Measurements from ENCODE around the gene LDLRAD3. TPM values are rescaled to one million over a fixed set of nuclear protein-coding genes. Genes with fewer than 3 reads are reported as not detected.

The LDLRAD3 gene
- total RNA-seq, 1 experiment from 2014 or later, result 11.0 TPM

- no peak for DNase-seq (ENCODE audit: extremely low read depth, low read depth)
These were observed 207.1 kb downstream of the LDLRAD3 start for GRCh38 chr11:36150986-36151385.

- DNase-seq (ENCODE audit: extremely low read depth, low read depth), result no peak
These were observed 208.2 kb downstream of the LDLRAD3 start for GRCh38 chr11:36151933-36152580.

GRCh38 chr11:36153551-36153950 lies 209.7 kb downstream of the LDLRAD3 start:
- DNase-seq (ENCODE audit: extremely low read depth, low read depth), result no peak

- no peak for DNase-seq (ENCODE audit: extremely low read depth, low read depth)
These were observed 211.3 kb downstream of the LDLRAD3 start for GRCh38 chr11:36155124-36155561.

GRCh38 chr11:36155770-36156160 lies 211.9 kb downstream of the LDLRAD3 start:
- no peak for DNase-seq (ENCODE audit: extremely low read depth, low read depth)

GRCh38 chr11:36156161-36156816 lies 212.4 kb downstream of the LDLRAD3 start:
- DNase-seq (ENCODE audit: extremely low read depth, low read depth), result no peak

- no peak for DNase-seq (ENCODE audit: extremely low read depth, low read depth)
These were observed 213.1 kb downstream of the LDLRAD3 start for GRCh38 chr11:36156817-36157519.

GRCh38 chr11:36160091-36160490 lies 216.2 kb downstream of the LDLRAD3 start:
- no peak for DNase-seq (ENCODE audit: extremely low read depth, low read depth)

GRCh38 chr11:36161572-36161971 lies 217.7 kb downstream of the LDLRAD3 start:
- DNase-seq (ENCODE audit: extremely low read depth, low read depth), result no peak

- no peak for DNase-seq (ENCODE audit: extremely low read depth, low read depth)
These were observed 218.4 kb downstream of the LDLRAD3 start for GRCh38 chr11:36162006-36162882.

GRCh38 chr11:36162883-36163434 lies 219.1 kb downstream of the LDLRAD3 start:
- no peak for DNase-seq (ENCODE audit: extremely low read depth, low read depth)

- no peak for DNase-seq (ENCODE audit: extremely low read depth, low read depth)
These were observed 220.8 kb downstream of the LDLRAD3 start for GRCh38 chr11:36164506-36165250.

- no peak for DNase-seq (ENCODE audit: extremely low read depth, low read depth)
These were observed 221.9 kb downstream of the LDLRAD3 start for GRCh38 chr11:36165621-36166397.

GRCh38 chr11:36167073-36167472 lies 223.2 kb downstream of the LDLRAD3 start:
- DNase-seq (ENCODE audit: extremely low read depth, low read depth), result no peak

- DNase-seq (ENCODE audit: extremely low read depth, low read depth), result no peak
These were observed 223.9 kb downstream of the LDLRAD3 start for GRCh38 chr11:36167729-36168128.

- DNase-seq (ENCODE audit: extremely low read depth, low read depth), result no peak
These were observed 234.0 kb downstream of the LDLRAD3 start for GRCh38 chr11:36177836-36178235.

GRCh38 chr11:36186340-36187175 lies 242.7 kb downstream of the LDLRAD3 start:
- no peak for DNase-seq (ENCODE audit: extremely low read depth, low read depth)

GRCh38 chr11:36187622-36188021 lies 243.8 kb downstream of the LDLRAD3 start:
- DNase-seq (ENCODE audit: extremely low read depth, low read depth), result no peak

Measured in NCI-H460 (cell line).